Right renal pelvis (tissue), 4 donors: Measurements from ENCODE around the gene C9orf85. TPM values are rescaled to one million over a fixed set of nuclear protein-coding genes. Genes with fewer than 3 reads are reported as not detected.
"Not testable (repeated sequence)": the region's sequence is repeated elsewhere in the genome, so short reads cannot be mapped to it uniquely, and the experiment has no call there.

Experiments
- DNase-seq, 4 donors: peaks; one replicate each; pipeline ENCODE4 v3.0.0-alpha.2; 2013; ENCODE audit warnings: low read depth in 4 of 4, low spot score in 3 of 4, missing footprints in 1 of 4
- polyA plus RNA-seq, 4 donors: library from polyadenylated mRNA; unstranded; fragments of 120-200 nt; gene quantifications; one replicate each; pipeline ENCODE4 v1.2.1, GENCODE V29; 2013; ENCODE audit not compliant: insufficient read length in 4 of 4

The C9orf85 gene
- polyA plus RNA-seq, 4 donors = 16.5 to 18.9 (median 17.8) TPM

GRCh38 chr9:71986900-71987299, 75.5 kb downstream of the C9orf85 start:
- DNase-seq = no peak

- no peak for DNase-seq
Measured at GRCh38 chr9:71987471-71988371, 76.3 kb downstream of the C9orf85 start.

DNA sequence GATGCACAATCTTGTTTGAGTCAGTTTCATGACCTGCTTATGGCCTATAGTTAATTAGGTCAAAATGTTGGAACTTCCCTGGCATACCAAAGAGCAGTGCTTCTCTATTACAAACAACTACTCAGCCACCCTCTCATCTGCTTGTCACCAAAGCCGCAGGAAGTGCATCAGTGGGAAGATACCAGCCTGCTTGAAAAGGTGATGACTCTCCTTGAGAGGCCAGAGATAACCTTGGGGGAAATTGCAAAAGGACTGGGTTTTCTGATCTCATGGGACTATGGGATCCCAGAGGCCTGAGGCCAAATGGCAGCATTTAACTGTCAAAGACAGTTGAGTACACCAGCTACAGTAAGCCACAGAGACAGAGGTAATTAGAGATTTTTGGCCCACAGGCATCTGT, 79.0 kb downstream of the C9orf85 start:
- no peak for DNase-seq

GRCh38 chr9:72005451-72005850, 94.0 kb downstream of the C9orf85 start:
- DNase-seq = no peak

DNA sequence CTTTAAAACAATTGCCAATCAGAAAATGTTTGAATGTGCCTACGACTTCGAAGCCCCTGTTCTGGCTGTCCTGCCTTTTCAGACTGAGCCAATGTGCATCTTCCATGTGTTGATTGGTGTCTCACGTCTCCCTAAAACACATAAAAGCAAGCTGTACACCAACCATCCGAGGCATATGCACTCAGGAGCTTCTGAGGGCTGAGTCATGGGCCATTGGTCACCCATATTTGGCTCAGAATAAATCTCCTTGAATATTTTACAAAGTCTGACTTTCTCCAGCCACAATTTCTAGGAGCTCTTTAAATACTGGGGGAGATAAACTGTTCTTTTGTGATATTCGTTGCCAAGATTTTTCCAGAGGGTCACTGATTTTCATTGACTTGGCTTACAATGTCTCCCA, 95.1 kb downstream of the C9orf85 start:
- DNase-seq = no peak

DNA sequence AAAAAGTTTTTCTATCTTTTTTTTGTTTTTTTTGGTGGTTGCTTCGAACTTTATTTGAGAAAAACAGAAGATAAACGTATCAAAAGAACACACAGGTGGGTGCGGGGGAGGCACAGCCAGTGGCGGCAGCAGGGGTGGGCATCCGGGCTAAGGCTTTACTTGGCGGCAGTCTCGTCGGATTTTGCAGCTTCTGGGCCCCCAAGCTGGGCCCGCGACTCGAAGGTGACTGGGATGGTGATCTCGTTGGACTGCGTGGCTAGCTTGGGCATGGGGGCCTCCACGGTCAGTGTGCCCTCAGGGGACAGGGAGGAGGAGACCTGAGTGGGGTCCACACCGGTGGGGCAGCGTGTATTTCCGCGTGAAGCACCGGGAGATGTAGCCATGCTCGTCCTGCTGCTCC, 96.3 kb downstream of the C9orf85 start:
- DNase-seq = not testable (repeated sequence)

DNA sequence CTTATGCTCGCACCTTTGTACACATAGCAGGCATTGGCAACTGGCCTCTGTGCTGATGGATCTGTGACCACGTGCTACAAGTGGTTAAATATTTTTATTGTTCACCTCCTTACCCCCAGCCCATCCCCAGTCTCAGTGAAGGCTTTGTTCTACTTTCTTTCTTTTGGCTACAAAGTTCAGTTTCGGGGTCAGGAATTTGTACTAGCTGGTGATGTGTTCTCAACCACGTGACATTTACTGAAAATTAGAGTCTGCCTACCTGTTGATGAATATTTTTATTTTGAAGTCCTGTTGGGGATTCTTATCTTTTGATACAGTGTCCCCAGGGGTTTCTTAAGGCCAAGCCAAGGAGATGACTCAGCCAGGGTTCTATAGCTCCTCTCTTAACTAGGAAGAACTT, 101.2 kb downstream of the C9orf85 start:
- no peak for DNase-seq

GRCh38 chr9:72013292-72013760, 101.9 kb downstream of the C9orf85 start:
- no peak for DNase-seq

DNA sequence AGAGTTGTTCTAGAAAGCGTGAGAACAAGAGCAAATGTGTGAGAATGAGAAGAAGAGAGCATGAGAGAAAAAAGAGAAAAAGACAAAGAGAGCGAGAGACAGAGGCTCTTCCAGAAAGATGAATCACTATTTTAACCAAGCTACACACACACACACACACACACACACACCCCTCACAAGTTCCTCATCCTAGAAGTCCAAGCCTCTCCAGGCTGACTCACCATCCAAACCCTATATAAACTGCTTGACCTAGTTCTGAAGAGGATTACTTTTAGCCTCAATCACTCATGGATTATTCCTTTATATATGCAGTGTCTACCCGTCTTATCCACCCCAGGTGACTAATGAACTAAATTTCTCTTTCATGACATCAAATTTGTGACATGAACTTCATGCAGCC, 111.4 kb downstream of the C9orf85 start:
- no peak for DNase-seq

Other genes with a start within 250 kb of the C9orf85 start
- 10 to 100 TPM; 24.6 to 31.8 (median 27.5) TPM for gene CEMIP2, start 143.1 kb upstream of the C9orf85 start, polyA plus RNA-seq
- 10 to 100 TPM; 29.8 to 34.3 (median 33.5) TPM for gene ABHD17B, start 446 bp upstream of the C9orf85 start, polyA plus RNA-seq
- gene C9orf57, start 149.0 kb downstream of the C9orf85 start, polyA plus RNA-seq = not detected
- under 1 TPM; 0.27 to 0.58 (median 0.31) TPM for gene GDA, start 237.8 kb downstream of the C9orf85 start, polyA plus RNA-seq